NCI-H2196 (cell line): Measurements from ENCODE around the gene GFPT2.

ENCODE experiments used
- DNase-seq: peaks from one replicate; lab custom pipeline; 2025; ENCODE audit not compliant: unreplicated experiment; lab: John Stamatoyannopoulos, UW

GFPT2 gene

GRCh38 chr5:180334751-180335613 is 18.2 kb downstream of the GFPT2 start:
- DNase-seq: no peak

GRCh38 chr5:180334176-180334575 is 19.0 kb downstream of the GFPT2 start:
- no peak for DNase-seq

GRCh38 chr5:180333661-180334060 is 19.5 kb downstream of the GFPT2 start:
- DNase-seq: no peak

GRCh38 chr5:180332861-180333260 is 20.3 kb downstream of the GFPT2 start:
- no peak for DNase-seq

GRCh38 chr5:180332051-180332517 is 21.1 kb downstream of the GFPT2 start:
- no peak for DNase-seq

- DNase-seq: no peak
Measured at GRCh38 chr5:180331647-180331950, 21.5 kb downstream of the GFPT2 start.

GRCh38 chr5:180330810-180331646 is 22.1 kb downstream of the GFPT2 start:
- DNase-seq: no peak

GRCh38 chr5:180330270-180330648 is 22.9 kb downstream of the GFPT2 start:
- no peak for DNase-seq

GRCh38 chr5:180329606-180330269 is 23.4 kb downstream of the GFPT2 start:
- DNase-seq: no peak

GRCh38 chr5:180329138-180329435 is 24.0 kb downstream of the GFPT2 start:
- no peak for DNase-seq

- DNase-seq: peak; percentile 89
Measured at GRCh38 chr5:180328296-180329137, 24.6 kb downstream of the GFPT2 start.

GRCh38 chr5:180326989-180327565 is 26.1 kb downstream of the GFPT2 start:
- no peak for DNase-seq

- no peak for DNase-seq
Measured at GRCh38 chr5:180324601-180324950, 28.6 kb downstream of the GFPT2 start.

GRCh38 chr5:180323941-180324600 is 29.1 kb downstream of the GFPT2 start:
- no peak for DNase-seq

- no peak for DNase-seq
Measured at GRCh38 chr5:180323160-180323559, 30.0 kb downstream of the GFPT2 start.

GRCh38 chr5:180318456-180319089 is 34.6 kb downstream of the GFPT2 start:
- DNase-seq: no peak

GRCh38 chr5:180316586-180316985 is 36.5 kb downstream of the GFPT2 start:
- no peak for DNase-seq

GRCh38 chr5:180315762-180316212 is 37.3 kb downstream of the GFPT2 start:
- DNase-seq: peak; percentile 67

- DNase-seq: peak; percentile 93
Measured at GRCh38 chr5:180313677-180314505, 39.2 kb downstream of the GFPT2 start.
